ENCODE data around the gene IQGAP2.

The IQGAP2 gene

GRCh38 chr5:76451031-76451701 lies 48.1 kb downstream of the IQGAP2 start:
- DNase-seq (ENCODE audit: low spot score) = no peak

- DNase-seq (ENCODE audit: low spot score) = no peak
These were observed 52.5 kb downstream of the IQGAP2 start for GRCh38 chr5:76455531-76456133.

GRCh38 chr5:76456258-76456657 lies 53.2 kb downstream of the IQGAP2 start:
- DNase-seq (ENCODE audit: low spot score) = no peak

- no peak for DNase-seq (ENCODE audit: low spot score)
These were observed 54.8 kb downstream of the IQGAP2 start for GRCh38 chr5:76457674-76458485.

- DNase-seq (ENCODE audit: low spot score) = no peak
These were observed 55.4 kb downstream of the IQGAP2 start for GRCh38 chr5:76458486-76458830.

- DNase-seq (ENCODE audit: low spot score) = no peak
These were observed 57.0 kb downstream of the IQGAP2 start for GRCh38 chr5:76460104-76460503.

GRCh38 chr5:76462097-76462667 lies 59.1 kb downstream of the IQGAP2 start:
- no peak for DNase-seq (ENCODE audit: low spot score)

- no peak for DNase-seq (ENCODE audit: low spot score)
These were observed 64.1 kb downstream of the IQGAP2 start for GRCh38 chr5:76467216-76467615.

- DNase-seq (ENCODE audit: low spot score) = no peak
These were observed 65.7 kb downstream of the IQGAP2 start for GRCh38 chr5:76468635-76469425.

GRCh38 chr5:76469656-76470290 lies 66.7 kb downstream of the IQGAP2 start:
- no peak for DNase-seq (ENCODE audit: low spot score)

- no peak for DNase-seq (ENCODE audit: low spot score)
These were observed 67.9 kb downstream of the IQGAP2 start for GRCh38 chr5:76470976-76471375.

GRCh38 chr5:76471406-76471805 lies 68.3 kb downstream of the IQGAP2 start:
- DNase-seq (ENCODE audit: low spot score) = no peak

GRCh38 chr5:76471987-76472334 lies 68.9 kb downstream of the IQGAP2 start:
- no peak for DNase-seq (ENCODE audit: low spot score)

GRCh38 chr5:76472335-76473008 lies 69.4 kb downstream of the IQGAP2 start:
- no peak for DNase-seq (ENCODE audit: low spot score)

GRCh38 chr5:76473009-76473336 lies 69.9 kb downstream of the IQGAP2 start:
- no peak for DNase-seq (ENCODE audit: low spot score)

GRCh38 chr5:76473661-76474060 lies 70.6 kb downstream of the IQGAP2 start:
- DNase-seq (ENCODE audit: low spot score) = no peak

GRCh38 chr5:76474377-76474776 lies 71.3 kb downstream of the IQGAP2 start:
- DNase-seq (ENCODE audit: low spot score) = no peak

GRCh38 chr5:76475385-76475784 lies 72.3 kb downstream of the IQGAP2 start:
- no peak for DNase-seq (ENCODE audit: low spot score)

- no peak for DNase-seq (ENCODE audit: low spot score)
These were observed 72.9 kb downstream of the IQGAP2 start for GRCh38 chr5:76475936-76476335.

GRCh38 chr5:76476474-76477038 lies 73.5 kb downstream of the IQGAP2 start:
- no peak for DNase-seq (ENCODE audit: low spot score)

GRCh38 chr5:76477061-76477460 lies 74.0 kb downstream of the IQGAP2 start:
- DNase-seq (ENCODE audit: low spot score) = no peak

All from D341Med (cell line).